Fibroblast of mammary gland (primary cell): ENCODE measurements around the gene BEAN1.
"Not testable (repeated sequence)": the region's sequence is repeated elsewhere in the genome, so short reads cannot be mapped to it uniquely, and the experiment has no call there.

Experiments
- DNase-seq: peaks from one replicate; pipeline ENCODE4 v3.0.0-alpha.2; 2010; ENCODE audit warnings: low read depth
- H3K4me3 ChIP-seq: 2 replicates; pipeline ENCODE4 v1.5.1; 2011; ENCODE audit warnings: low read depth, mild to moderate bottlenecking, low read length, moderate library complexity; ENCODE audit not compliant: control insufficient read depth
- TF ChIP-seq, protein P1 (sequence below): conservative IDR thresholded peaks from 2 replicates; pipeline ENCODE4 v1.5.1; 2011; ENCODE audit warnings: low read depth, low read length, inconsistent platforms; ENCODE audit not compliant: control insufficient read depth, insufficient read depth

Gene BEAN1

DNA sequence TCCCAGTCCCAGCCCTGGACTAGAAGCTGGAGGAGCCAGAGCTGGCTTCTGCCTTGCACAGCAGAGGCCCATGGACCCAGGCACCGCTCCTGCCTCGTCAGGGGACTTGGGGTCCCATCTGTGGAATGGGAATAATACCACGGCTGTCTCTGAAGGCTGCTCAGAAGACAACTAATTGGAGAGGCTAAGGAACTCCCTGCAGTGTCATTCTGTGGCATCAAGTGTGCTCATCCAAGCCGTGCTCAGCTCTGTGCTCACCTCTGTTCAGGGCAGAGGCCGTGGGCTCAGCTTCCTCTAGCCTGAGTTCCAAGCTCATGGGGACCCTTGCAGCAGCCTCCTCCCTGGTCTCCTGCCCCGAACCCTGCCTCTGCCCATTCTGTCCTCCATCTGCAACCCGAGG lies 31.8 kb downstream of the BEAN1 start:
- TF ChIP-seq, protein P1, sequence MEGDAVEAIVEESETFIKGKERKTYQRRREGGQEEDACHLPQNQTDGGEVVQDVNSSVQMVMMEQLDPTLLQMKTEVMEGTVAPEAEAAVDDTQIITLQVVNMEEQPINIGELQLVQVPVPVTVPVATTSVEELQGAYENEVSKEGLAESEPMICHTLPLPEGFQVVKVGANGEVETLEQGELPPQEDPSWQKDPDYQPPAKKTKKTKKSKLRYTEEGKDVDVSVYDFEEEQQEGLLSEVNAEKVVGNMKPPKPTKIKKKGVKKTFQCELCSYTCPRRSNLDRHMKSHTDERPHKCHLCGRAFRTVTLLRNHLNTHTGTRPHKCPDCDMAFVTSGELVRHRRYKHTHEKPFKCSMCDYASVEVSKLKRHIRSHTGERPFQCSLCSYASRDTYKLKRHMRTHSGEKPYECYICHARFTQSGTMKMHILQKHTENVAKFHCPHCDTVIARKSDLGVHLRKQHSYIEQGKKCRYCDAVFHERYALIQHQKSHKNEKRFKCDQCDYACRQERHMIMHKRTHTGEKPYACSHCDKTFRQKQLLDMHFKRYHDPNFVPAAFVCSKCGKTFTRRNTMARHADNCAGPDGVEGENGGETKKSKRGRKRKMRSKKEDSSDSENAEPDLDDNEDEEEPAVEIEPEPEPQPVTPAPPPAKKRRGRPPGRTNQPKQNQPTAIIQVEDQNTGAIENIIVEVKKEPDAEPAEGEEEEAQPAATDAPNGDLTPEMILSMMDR, result no peak
- DNase-seq, result no peak
- no peak overlapping the region for H3K4me3 ChIP-seq

- DNase-seq, result no peak
- TF ChIP-seq, protein P1, result no peak
These were observed 32.8 kb downstream of the BEAN1 start for GRCh38 chr16:66459878-66460277.

DNA sequence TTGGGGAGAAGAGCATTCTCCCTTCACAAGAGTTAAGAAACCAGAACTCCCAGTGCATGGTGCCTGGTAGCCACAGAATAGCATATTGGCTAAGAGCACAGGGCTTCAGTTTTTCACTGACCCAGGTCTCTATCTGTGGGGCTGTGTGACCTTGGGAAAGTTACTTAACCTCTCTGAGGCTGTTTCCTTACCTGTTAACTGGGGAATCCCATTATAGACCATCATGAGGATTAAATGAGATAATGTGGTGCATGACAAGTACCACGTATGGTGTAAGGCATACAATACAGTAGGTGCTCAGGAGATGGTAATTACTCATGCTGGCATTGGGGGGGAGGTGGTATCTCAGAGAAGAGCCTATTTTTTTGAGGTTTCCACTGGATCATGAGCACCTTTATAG lies 33.6 kb downstream of the BEAN1 start:
- TF ChIP-seq, protein P1, result no peak
- no peak for DNase-seq
- H3K4me3 ChIP-seq, result no peak overlapping the region

More at GRCh38 chr16:66459878-66460277, 32.8 kb downstream of the BEAN1 start:
- no peak overlapping the region for H3K4me3 ChIP-seq

DNA sequence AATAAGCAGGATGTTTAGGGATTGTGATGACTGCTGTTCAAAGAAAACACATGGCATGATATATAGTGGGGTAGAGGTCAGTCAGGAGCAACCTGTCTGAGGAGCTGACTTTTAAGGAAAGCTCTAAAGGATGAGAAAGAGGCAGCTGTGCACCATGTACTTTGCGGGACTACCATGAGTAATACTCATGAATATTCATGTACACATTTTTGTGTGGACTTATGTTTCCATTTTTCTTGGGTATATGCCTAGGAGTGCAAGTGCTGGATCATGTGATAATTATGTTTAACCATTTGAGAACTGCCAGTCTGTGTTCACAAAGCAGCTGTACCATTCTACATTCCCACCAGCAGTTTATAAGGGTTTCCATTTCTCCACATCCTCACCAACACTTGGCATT lies 35.8 kb downstream of the BEAN1 start:
- H3K4me3 ChIP-seq, result no peak overlapping the region
- DNase-seq, result peak; percentile 17
- TF ChIP-seq, protein P1, result no peak

GRCh38 chr16:66465946-66466345 lies 38.9 kb downstream of the BEAN1 start:
- DNase-seq, H3K4me3 ChIP-seq: not testable (repeated sequence)

- H3K4me3 ChIP-seq, DNase-seq: not testable (repeated sequence)
These were observed 39.5 kb downstream of the BEAN1 start for GRCh38 chr16:66466636-66467035.

- TF ChIP-seq, protein P1, result no peak
- DNase-seq, result no peak
These were observed 40.5 kb downstream of the BEAN1 start for GRCh38 chr16:66467611-66468010.

GRCh38 chr16:66468321-66468965 lies 41.3 kb downstream of the BEAN1 start:
- TF ChIP-seq, protein P1, result no peak
- H3K4me3 ChIP-seq, result no peak overlapping the region
- no peak for DNase-seq

More at GRCh38 chr16:66467611-66468010, 40.5 kb downstream of the BEAN1 start:
- no peak overlapping the region for H3K4me3 ChIP-seq
